Measurements from ENCODE around the gene ECM2. TPM values are rescaled to one million over a fixed set of nuclear protein-coding genes. Genes with fewer than 3 reads are reported as not detected.

The ECM2 gene
- total RNA-seq, 4 donors from 2014 or later: 57.8 to 131 (median 71.2) TPM

- no peak for TF ChIP-seq CTCF (IDR thresholded peaks at IDR 0.05; ENCODE audit: low read depth)
Observed at GRCh38 chr9:92478783-92479182, 57.0 kb downstream of the ECM2 start.

- no peak for TF ChIP-seq CTCF (IDR thresholded peaks at IDR 0.05; ENCODE audit: low read depth)
Observed at GRCh38 chr9:92476962-92477361, 58.8 kb downstream of the ECM2 start.

GRCh38 chr9:92474587-92474986, 61.2 kb downstream of the ECM2 start:
- TF ChIP-seq CTCF (IDR thresholded peaks at IDR 0.05; ENCODE audit: low read depth): no peak

GRCh38 chr9:92468206-92468605, 67.6 kb downstream of the ECM2 start:
- TF ChIP-seq CTCF (IDR thresholded peaks at IDR 0.05; ENCODE audit: low read depth): no peak

- no peak for TF ChIP-seq CTCF (IDR thresholded peaks at IDR 0.05; ENCODE audit: low read depth)
Observed at GRCh38 chr9:92467511-92467910, 68.3 kb downstream of the ECM2 start.

- TF ChIP-seq CTCF (IDR thresholded peaks at IDR 0.05; ENCODE audit: low read depth): no peak
Observed at GRCh38 chr9:92467041-92467440, 68.7 kb downstream of the ECM2 start.

- no peak for TF ChIP-seq CTCF (IDR thresholded peaks at IDR 0.05; ENCODE audit: low read depth)
Observed at GRCh38 chr9:92463984-92464383, 71.8 kb downstream of the ECM2 start.
